CD14-positive monocyte (primary cell): ENCODE data around the gene MACF1. TPM values are rescaled to one million over a fixed set of nuclear protein-coding genes. Genes with fewer than 3 reads are reported as not detected.

Experiments
- DNase-seq, 3 donors: peaks; one replicate each; pipeline ENCODE4 v3.0.0-alpha.2; 2011 to 2022
- H2AFZ ChIP-seq: 2 replicates; pipeline ENCODE4 v1.6.0; 2012; ENCODE audit warnings: mild to moderate bottlenecking, low read depth, low read length, inconsistent platforms; ENCODE audit not compliant: insufficient read depth, poor library complexity, severe bottlenecking
- H3K27ac ChIP-seq, 2 donors: 1 replicate in 1 of 2; 2 replicates in 1 of 2; pipeline ENCODE4 v1.5.1; 2012 to 2013; ENCODE audit warnings: low read length in 2 of 2, control low read depth in 1 of 2, inconsistent platforms in 1 of 2, low read depth in 1 of 2, mild to moderate bottlenecking in 1 of 2
- H3K27me3 ChIP-seq, 2 donors: one replicate each; pipeline versions ENCODE4 v1.6.0 to v1.6.1; 2011 to 2013; ENCODE audit warnings: low read length in 2 of 2; ENCODE audit not compliant: control insufficient read depth in 2 of 2, insufficient read depth in 2 of 2
- H3K36me3 ChIP-seq, 2 donors: replicated peaks in 1 of 2; 1 replicate in 1 of 2; 2 replicates in 1 of 2; pipeline versions ENCODE4 v1.5.1 to v1.6.1; 2012 to 2013; ENCODE audit warnings: low read length in 2 of 2, control low read depth in 1 of 2, inconsistent platforms in 1 of 2, mild to moderate bottlenecking in 1 of 2; ENCODE audit not compliant: insufficient read depth in 2 of 2, control insufficient read depth in 1 of 2
- H3K4me1 ChIP-seq, 2 donors: 1 replicate in 1 of 2; 2 replicates in 1 of 2; pipeline versions ENCODE4 v1.5.1 to v1.6.1; 2012 to 2013; ENCODE audit warnings: low read length in 2 of 2, control low read depth in 1 of 2, inconsistent platforms in 1 of 2, mild to moderate bottlenecking in 1 of 2, moderate library complexity in 1 of 2; ENCODE audit not compliant: insufficient read depth in 2 of 2, control insufficient read depth in 1 of 2
- H3K4me2 ChIP-seq: replicated peaks from 2 replicates; pipeline ENCODE3; 2012; ENCODE audit warnings: low read length, moderate library complexity, mild to moderate bottlenecking; ENCODE audit not compliant: poor library complexity, severe bottlenecking; ENCODE audit errors: extremely low read depth
- H3K4me3 ChIP-seq, 3 experiments: fragments of 200-600 bp in 1 of 3; sonication (generic) in 1 of 3; replicated peaks in 1 of 3; 1 replicate in 2 of 3; 2 replicates in 1 of 3; pipeline ENCODE4 v1.5.1; 2011 to 2013; ENCODE audit warnings: low read length in 3 of 3, mild to moderate bottlenecking in 3 of 3, control low read depth in 2 of 3, low read depth in 2 of 3, inconsistent platforms in 1 of 3, moderate library complexity in 1 of 3
- H3K79me2 ChIP-seq: 2 replicates; pipeline ENCODE4 v1.6.0; 2012; ENCODE audit warnings: mild to moderate bottlenecking, control low read depth, inconsistent platforms, low read length, moderate library complexity; ENCODE audit not compliant: insufficient read depth
- H3K9ac ChIP-seq: 2 replicates; pipeline ENCODE4 v1.6.0; 2017; ENCODE audit warnings: low read length, mild to moderate bottlenecking; ENCODE audit not compliant: insufficient read depth, poor library complexity, severe bottlenecking
- H3K9me3 ChIP-seq, 2 donors: replicated peaks in 1 of 2; 1 replicate in 1 of 2; 2 replicates in 1 of 2; pipeline versions ENCODE4 v1.5.1 to v1.6.1; 2012 to 2013; ENCODE audit warnings: low read length in 2 of 2, control low read depth in 1 of 2; ENCODE audit not compliant: control insufficient read depth in 1 of 2, insufficient read depth in 1 of 2
- H4K20me1 ChIP-seq: 2 replicates; pipeline ENCODE4 v1.6.0; 2012; ENCODE audit warnings: mild to moderate bottlenecking, low read length, control low read depth, moderate library complexity; ENCODE audit not compliant: insufficient read depth
- H3K27ac Mint-ChIP-seq, 7 donors: one replicate each; pipeline ENCODE4 v1.8.0; 2020; ENCODE audit warnings: mild to moderate bottlenecking in 7 of 7, mixed read lengths in 7 of 7, moderate library complexity in 6 of 7, inconsistent platforms in 2 of 7
- H3K27me3 Mint-ChIP-seq, 3 donors: one replicate each; pipeline ENCODE4 v1.8.0; 2021 to 2022; ENCODE audit warnings: low read depth in 3 of 3, mild to moderate bottlenecking in 3 of 3, mixed read lengths in 3 of 3, moderate library complexity in 3 of 3, inconsistent platforms in 1 of 3
- H3K36me3 Mint-ChIP-seq, 2 donors: one replicate each; pipeline ENCODE4 v1.8.0; 2020; ENCODE audit warnings: mixed read lengths in 2 of 2, inconsistent platforms in 1 of 2, mild to moderate bottlenecking in 1 of 2
- H3K4me1 Mint-ChIP-seq: one replicate; pipeline ENCODE4 v1.8.0; 2020; ENCODE audit warnings: mild to moderate bottlenecking, mixed read lengths
- H3K4me3 Mint-ChIP-seq, 2 donors: one replicate each; pipeline ENCODE4 v1.8.0; 2020; ENCODE audit warnings: mild to moderate bottlenecking in 2 of 2, mixed read lengths in 2 of 2, moderate library complexity in 1 of 2
- H3K9me3 Mint-ChIP-seq, 7 donors: one replicate each; pipeline ENCODE4 v1.8.0; 2020 to 2022; ENCODE audit warnings: mixed read lengths in 7 of 7, mild to moderate bottlenecking in 6 of 7, moderate library complexity in 6 of 7, inconsistent platforms in 2 of 7
- CTCF ChIP-seq: fragments of 200-600 bp; IDR thresholded peaks from one replicate; pipeline ENCODE4 v1.8.0; 2022; ENCODE audit warnings: antibody characterized with exemption, mild to moderate bottlenecking
- WGBS: methylation state at CpG from one replicate; pipeline ENCODE4 v1.1.5; 2013; ENCODE audit warnings: missing lambda C conversion rate; ENCODE audit not compliant: insufficient coverage; 5-methylcytosine and 5-hydroxymethylcytosine counted together
- intact Hi-C, 2 donors: fragments of 100-400 bp; cut with micrococcal nuclease; formaldehyde crosslinking; loops; one replicate each; pipeline versions ENCODE4 v1.15.0 to v1.15.1; 2023
- polyA plus RNA-seq, 3 donors: library from polyadenylated mRNA; depleted of rRNA in 1 of 3; unstranded in 2 of 3; stranded (reverse) in 1 of 3; fragments of 300-500 nt in 2 of 3; fragments of >200 nt in 1 of 3; fragmentation: Illumina TruSeq in 2 of 3; gene quantifications; 1 replicate in 2 of 3; 2 replicates in 1 of 3; pipeline ENCODE4 v1.2.3, GENCODE V29; 2012 to 2021

MACF1 gene
- polyA plus RNA-seq, 3 donors, result 3.4 to 36.8 (median 4.5) TPM

DNA sequence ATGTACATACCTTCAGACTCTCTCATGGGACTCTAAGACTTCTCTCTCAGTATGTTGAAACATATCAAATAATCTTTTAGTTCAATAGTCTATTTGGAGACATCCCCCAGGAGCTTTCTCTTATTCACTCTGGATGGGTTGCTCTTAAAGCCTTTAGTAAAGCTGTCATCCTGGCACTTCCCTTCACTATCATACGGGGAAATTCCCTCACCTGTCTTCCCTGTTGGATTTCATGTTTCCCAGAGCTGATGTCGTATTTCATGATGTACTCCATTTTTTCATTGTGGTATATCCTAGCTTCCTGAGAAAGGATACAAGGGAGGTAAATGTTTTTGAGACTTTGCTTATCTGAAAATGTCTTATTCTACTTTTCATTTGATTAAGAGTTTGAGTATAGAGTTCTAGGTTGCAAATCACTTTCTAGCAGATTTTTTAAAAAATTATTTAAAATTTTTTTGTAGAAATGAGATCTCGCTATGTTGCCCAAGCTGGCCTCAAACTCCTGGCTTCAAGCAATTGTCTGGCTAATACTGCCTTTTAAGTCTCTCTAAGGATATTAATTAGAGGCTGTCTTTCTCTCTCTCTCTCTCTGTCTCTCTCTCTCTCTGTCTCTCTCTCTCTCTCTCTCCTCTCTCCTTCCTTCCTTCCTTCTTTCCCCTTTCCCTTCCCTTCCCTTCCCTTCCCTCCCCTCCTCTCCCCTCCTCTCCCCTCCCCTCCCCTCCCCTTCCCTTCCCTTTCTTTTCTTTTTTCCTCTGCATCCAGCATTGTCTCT, 17.0 kb upstream of the MACF1 start:
- peaks cover 20% of the 10 kb centered on the region for H3K4me1 Mint-ChIP-seq
- H3K4me3 Mint-ChIP-seq, result no peak overlapping the region
- intact Hi-C loops, result no loop called here
- TF ChIP-seq CTCF, result no peak
- Histone ChIP-seq H3K9me3 (no peaks in the 10 kb centered on the region), H3K27ac (no peak overlapping the region), H3K36me3 (no peaks in the 10 kb centered on the region), H3K4me1 (peaks cover 0 to 16% of the 10 kb centered on the region in 2 donors), H3K27me3 (no peaks in the 10 kb centered on the region), H3K4me3 (no peak overlapping the region), H4K20me1 (peaks cover 16% of the 10 kb centered on the region), H3K4me2 (no peak overlapping the region), H3K79me2 (no peaks in the 10 kb centered on the region), H2AFZ (no peak overlapping the region), H3K9ac (no peak overlapping the region)
- peaks cover 0 to 4% (median 2%) of the 10 kb centered on the region in 3 donors for H3K27me3 Mint-ChIP-seq
- no peaks in the 10 kb centered on the region for H3K9me3 Mint-ChIP-seq
- no peaks in the 10 kb centered on the region for H3K36me3 Mint-ChIP-seq
- no peak for DNase-seq
- H3K27ac Mint-ChIP-seq, result no peak overlapping the region
- no CpG with 5 or more reads among the region's 3 CpGs for WGBS

GRCh38 chr1:39189592-39190041, 14.9 kb upstream of the MACF1 start:
- H3K9ac ChIP-seq, result no peak overlapping the region
- peaks cover 11% of the 10 kb centered on the region for H4K20me1 ChIP-seq
- no peak for TF ChIP-seq CTCF
- H3K4me2 ChIP-seq, result no peak overlapping the region
- Mint-ChIP-seq H3K4me3 (no peak overlapping the region), H3K9me3 (no peaks in the 10 kb centered on the region), H3K4me1 (peaks cover 20% of the 10 kb centered on the region), H3K27ac (no peak overlapping the region), H3K27me3 (peaks cover 0 to 4% (median 2%) of the 10 kb centered on the region in 3 donors), H3K36me3 (no peaks in the 10 kb centered on the region)
- intact Hi-C loops, result loop anchor here (5.0 kb wide), 2 partner anchors 68 to 87 kb away; no protein-coding TSS in a partner anchor
- H3K9me3 ChIP-seq, result no peaks in the 10 kb centered on the region
- H3K4me1 ChIP-seq, result peaks cover 0 to 15% of the 10 kb centered on the region in 2 donors
- DNase-seq, result no peak
- no peak overlapping the region for H3K27ac ChIP-seq
- no peaks in the 10 kb centered on the region for H3K27me3 ChIP-seq
- no peak overlapping the region for H3K4me3 ChIP-seq
- no peaks in the 10 kb centered on the region for H3K36me3 ChIP-seq
- H2AFZ ChIP-seq, result no peak overlapping the region
- 86% methylated on average over 1 of the region's 1 CpG for WGBS
- peaks cover 6% of the 10 kb centered on the region for H3K79me2 ChIP-seq
